Activated naive CD8-positive, alpha-beta T cell treated with anti-CD3 and anti-CD28 coated beads for 36 hours (primary cell): ENCODE measurements around the gene MCM8. TPM values are rescaled to one million over a fixed set of nuclear protein-coding genes. Genes with fewer than 3 reads are reported as not detected.

ENCODE experiments used
- DNase-seq: peaks from one replicate; pipeline ENCODE4 v3.0.0; 2021
- H3K27ac Mint-ChIP-seq: one replicate; pipeline ENCODE4 v1.8.0; 2022; ENCODE audit warnings: mild to moderate bottlenecking, moderate library complexity, mixed read lengths
- H3K27me3 Mint-ChIP-seq: one replicate; pipeline ENCODE4 v1.8.0; 2022; ENCODE audit warnings: mild to moderate bottlenecking, mixed read lengths
- H3K36me3 Mint-ChIP-seq: one replicate; pipeline ENCODE4 v1.8.0; 2021; ENCODE audit warnings: mild to moderate bottlenecking, mixed read lengths
- H3K4me1 Mint-ChIP-seq: one replicate; pipeline ENCODE4 v1.8.0; 2021; ENCODE audit warnings: mixed read lengths
- H3K4me3 Mint-ChIP-seq: one replicate; pipeline ENCODE4 v1.8.0; 2022; ENCODE audit warnings: mild to moderate bottlenecking, moderate library complexity, mixed read lengths
- H3K9me3 Mint-ChIP-seq: one replicate; pipeline ENCODE4 v1.8.0; 2022; ENCODE audit warnings: mixed read lengths
- total RNA-seq, 2 experiments: library from RNA; stranded (reverse); gene quantifications; one replicate each; pipeline ENCODE4 v1.2.3, GENCODE V29; 2021

MCM8 gene
- total RNA-seq, 2 experiments from 2014 or later, result 34.7 to 35.2 TPM

DNA sequence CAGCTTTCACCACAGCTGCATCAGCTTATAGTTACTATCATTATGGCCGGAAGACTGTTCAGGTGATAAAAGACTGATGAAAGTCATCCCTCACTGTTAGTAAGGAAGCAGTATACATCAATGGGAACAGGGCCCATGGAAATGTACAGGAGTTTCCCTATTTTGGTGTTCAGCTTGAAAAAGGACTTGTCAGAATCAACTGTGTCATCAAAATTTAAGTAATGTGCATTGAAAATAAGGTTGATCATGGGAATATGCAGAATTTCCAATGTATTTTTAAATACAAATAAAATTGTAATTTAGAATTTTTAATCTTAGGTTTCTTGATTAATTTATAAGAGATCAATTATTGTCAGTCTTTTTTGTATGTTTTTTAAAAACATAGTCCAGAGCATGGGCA, 86.6 kb downstream of the MCM8 start:
- DNase-seq, result no peak
- no peaks in the 10 kb centered on the region for H3K27me3 Mint-ChIP-seq
- peaks cover 3% of the 10 kb centered on the region for H3K4me1 Mint-ChIP-seq
- H3K9me3 Mint-ChIP-seq, result no peaks in the 10 kb centered on the region
- H3K27ac Mint-ChIP-seq, result no peak overlapping the region
- no peak overlapping the region for H3K4me3 Mint-ChIP-seq
- H3K36me3 Mint-ChIP-seq, result peaks cover 40% of the 10 kb centered on the region

DNA sequence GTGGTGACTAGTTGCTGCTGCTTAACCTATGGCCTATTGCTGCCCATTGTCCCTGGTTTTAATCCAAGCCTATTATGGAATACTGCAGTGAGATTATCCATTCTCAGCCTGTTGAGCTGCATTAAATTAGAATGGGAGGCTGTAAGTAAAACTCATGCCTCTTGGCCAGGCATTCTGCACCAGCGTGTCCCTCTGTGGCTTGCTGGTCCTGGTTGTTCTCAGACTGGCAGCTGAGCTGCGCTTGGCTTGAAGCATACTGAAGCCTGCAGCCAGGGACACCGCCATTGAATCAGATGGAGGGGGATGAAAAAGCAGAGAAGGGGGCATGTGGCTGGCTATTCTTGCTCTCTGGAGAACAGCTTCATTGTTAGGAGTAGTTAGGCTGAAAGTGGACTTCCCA, 87.8 kb downstream of the MCM8 start:
- Mint-ChIP-seq H3K27ac (no peak overlapping the region), H3K4me3 (no peak overlapping the region), H3K9me3 (no peaks in the 10 kb centered on the region), H3K4me1 (peaks cover 3% of the 10 kb centered on the region), H3K27me3 (no peaks in the 10 kb centered on the region), H3K36me3 (peaks cover 38% of the 10 kb centered on the region)
- no peak for DNase-seq

DNA sequence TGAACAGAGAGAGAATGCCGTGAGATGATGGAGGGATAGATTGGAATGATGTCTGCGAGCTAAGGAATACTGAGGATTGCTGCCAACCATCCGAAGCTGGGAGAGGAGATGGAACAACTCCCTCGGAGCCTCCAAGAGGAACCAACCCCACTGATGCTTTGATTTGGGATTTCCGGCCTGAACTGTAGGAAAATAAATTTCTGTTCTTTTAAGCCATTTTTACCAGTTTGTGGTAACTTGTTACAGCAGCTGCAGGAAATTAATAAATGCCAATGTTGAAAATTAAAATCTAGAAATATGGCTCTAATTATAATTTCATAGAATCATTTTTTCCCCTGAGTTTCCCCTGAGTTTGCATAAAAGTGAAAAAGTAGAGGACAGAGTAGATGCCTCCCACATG, 89.3 kb downstream of the MCM8 start:
- no peak for DNase-seq
- H3K27ac Mint-ChIP-seq, result no peak overlapping the region
- no peaks in the 10 kb centered on the region for H3K27me3 Mint-ChIP-seq
- H3K4me1 Mint-ChIP-seq, result no peaks in the 10 kb centered on the region
- H3K4me3 Mint-ChIP-seq, result no peak overlapping the region
- no peaks in the 10 kb centered on the region for H3K9me3 Mint-ChIP-seq
- peaks cover 30% of the 10 kb centered on the region for H3K36me3 Mint-ChIP-seq

DNA sequence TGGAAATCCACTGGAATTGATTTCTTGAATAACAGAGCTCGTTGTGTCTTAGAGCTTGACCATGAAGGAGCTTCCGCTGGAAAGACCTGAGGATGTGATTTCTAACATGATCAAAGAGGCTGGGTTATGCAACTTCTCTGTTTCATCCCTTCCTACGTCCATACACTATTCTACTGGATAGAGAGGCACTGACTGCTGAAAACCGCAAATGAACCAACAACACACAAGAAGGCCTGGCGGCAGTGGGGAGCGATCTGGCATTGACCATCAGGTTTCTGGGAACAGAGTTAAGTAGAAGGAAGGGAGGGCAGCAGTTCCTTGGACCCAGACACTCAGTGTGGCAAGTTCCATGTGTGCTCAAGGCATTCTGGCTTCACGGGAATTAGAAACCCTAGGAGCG, 90.1 kb downstream of the MCM8 start:
- no peaks in the 10 kb centered on the region for H3K27me3 Mint-ChIP-seq
- H3K9me3 Mint-ChIP-seq, result no peaks in the 10 kb centered on the region
- no peaks in the 10 kb centered on the region for H3K4me1 Mint-ChIP-seq
- H3K4me3 Mint-ChIP-seq, result no peak overlapping the region
- no peak for DNase-seq
- peak overlapping the region; percentile 23 for H3K27ac Mint-ChIP-seq
- peaks cover 27% of the 10 kb centered on the region for H3K36me3 Mint-ChIP-seq

DNA sequence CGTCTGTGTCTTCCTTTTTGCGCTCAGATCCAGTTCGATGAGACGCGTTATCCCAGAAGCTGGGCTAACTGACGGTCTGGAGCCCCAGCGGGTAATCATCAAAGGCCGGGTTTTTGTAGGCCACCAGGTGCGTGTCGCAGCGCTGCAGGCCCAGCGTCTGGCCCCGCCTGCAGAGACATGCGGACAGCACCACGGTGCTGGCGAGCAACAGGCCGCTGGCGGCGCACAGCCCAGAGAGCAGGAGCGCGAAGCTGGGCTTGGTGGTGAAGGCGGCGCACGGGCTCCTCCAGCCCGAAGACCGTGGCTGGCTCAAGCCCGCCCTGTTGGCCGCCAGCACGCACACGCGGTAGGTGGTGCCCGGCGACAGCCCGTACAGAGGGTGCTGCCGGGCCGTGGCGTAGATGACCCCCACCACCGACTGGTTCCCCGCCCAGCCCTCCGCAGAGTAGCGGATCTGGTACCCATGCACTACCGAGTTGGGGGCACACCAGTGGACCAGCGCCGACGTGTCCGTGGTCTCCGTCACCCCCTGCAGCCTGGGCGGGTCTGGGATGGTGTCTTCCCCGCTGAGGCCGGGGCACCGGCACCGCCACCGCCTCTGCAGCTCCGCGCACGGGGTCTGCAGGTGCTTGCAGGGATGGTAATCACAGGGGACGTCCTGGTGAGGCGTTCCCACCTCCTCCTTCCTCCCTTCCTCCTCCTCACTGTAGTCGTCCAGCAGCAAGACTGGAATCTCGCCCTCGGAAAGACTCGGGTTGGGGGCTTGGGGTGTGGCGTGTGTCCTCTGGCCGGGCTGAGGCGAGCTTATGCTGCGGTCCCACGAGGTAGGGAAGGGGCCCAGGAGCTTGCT, 90.7 kb downstream of the MCM8 start:
- Mint-ChIP-seq H3K4me1 (no peaks in the 10 kb centered on the region), H3K27ac (no peak overlapping the region), H3K36me3 (peaks cover 27% of the 10 kb centered on the region), H3K4me3 (no peak overlapping the region), H3K27me3 (no peaks in the 10 kb centered on the region), H3K9me3 (no peaks in the 10 kb centered on the region)
- DNase-seq, result no peak

DNA sequence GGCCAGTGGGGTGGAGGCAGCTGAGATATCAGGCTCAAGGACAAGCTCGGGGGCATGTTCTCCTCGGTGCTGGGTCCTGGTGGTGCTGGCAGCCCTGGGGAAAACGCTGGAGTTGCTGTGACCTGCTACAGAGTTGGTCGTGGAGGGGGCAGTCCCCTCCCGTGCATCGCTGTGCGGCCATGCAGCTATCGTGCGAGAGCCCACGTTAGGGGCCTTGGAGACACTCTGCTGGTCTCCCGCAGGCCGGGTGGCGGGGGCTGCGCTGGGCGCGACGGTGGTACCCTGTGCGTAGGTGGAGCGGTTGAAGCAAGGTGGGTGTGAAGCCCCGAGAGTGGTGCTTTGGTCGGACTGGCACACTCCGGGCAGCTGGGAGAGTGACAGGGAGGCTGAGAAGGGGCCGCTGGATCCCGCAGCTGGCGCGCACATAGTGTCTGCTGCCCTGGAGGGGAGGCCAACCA, 91.4 kb downstream of the MCM8 start:
- Mint-ChIP-seq H3K27ac (no peak overlapping the region), H3K4me1 (no peaks in the 10 kb centered on the region), H3K27me3 (no peaks in the 10 kb centered on the region), H3K4me3 (no peak overlapping the region), H3K36me3 (peaks cover 27% of the 10 kb centered on the region), H3K9me3 (no peaks in the 10 kb centered on the region)
- DNase-seq, result no peak

DNA sequence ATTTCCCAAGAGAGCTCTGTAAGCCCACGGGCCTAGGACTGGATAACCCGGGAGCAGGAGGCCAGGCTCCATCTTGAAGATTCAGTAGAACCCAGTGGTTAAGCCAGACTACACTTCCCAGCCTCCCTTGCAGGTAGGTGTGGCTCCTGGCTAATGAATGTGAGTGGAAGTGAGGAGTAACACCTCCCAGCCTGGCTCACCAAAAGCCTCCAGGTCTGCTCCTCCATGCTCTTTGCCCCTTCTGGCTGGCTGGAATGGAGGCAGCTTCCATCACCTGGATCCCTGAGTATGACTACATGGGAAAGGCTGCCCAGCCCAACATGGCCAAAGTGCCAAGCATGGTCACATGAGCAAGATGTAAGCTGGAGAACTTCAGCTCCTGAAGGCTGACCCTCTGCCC, 93.7 kb downstream of the MCM8 start:
- Mint-ChIP-seq H3K27ac (no peak overlapping the region), H3K36me3 (peaks cover 25% of the 10 kb centered on the region), H3K27me3 (no peaks in the 10 kb centered on the region), H3K4me3 (no peak overlapping the region), H3K9me3 (no peaks in the 10 kb centered on the region), H3K4me1 (no peaks in the 10 kb centered on the region)
- DNase-seq, result no peak

DNA sequence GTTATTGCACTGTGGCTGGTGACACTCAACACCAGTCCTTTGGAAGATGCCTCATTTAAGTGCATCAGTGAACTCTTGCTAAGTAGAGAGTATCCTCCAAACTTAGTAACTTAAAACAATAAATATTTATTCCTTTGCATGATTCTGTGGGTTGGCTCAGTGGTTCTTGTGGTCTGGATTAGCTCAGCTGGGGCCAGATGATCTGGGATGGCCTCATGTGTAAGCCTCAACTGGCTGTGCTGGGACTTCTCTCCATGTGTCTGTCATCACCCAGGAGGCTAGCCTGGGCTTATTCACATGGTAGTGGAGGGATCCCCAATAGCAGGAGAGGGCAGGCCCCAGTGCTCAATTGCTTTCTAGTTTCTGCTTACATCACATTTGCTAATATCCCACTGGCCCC, 95.1 kb downstream of the MCM8 start:
- peaks cover 14% of the 10 kb centered on the region for H3K36me3 Mint-ChIP-seq

DNA sequence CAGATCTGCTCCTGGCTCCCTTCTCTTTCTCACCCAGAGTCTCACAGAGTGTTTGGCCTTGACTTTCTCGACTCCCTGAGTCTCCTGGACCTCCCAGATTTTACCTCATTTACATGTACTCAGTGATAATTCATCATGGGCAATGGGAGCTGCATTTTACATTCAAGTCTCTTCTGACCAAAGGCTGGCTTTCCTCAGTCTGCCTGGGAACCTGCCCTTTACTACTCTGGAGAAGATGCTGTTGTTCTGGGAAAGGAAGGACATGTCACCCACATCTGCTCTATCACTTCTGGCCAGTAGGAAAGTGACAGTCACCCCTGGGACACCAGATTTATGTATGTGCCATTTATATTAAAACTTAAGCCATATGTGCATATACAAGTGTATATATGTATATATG, 96.0 kb downstream of the MCM8 start:
- Mint-ChIP-seq H3K9me3 (no peaks in the 10 kb centered on the region), H3K4me3 (no peak overlapping the region), H3K27ac (no peak overlapping the region), H3K27me3 (peaks cover 11% of the 10 kb centered on the region), H3K36me3 (peaks cover 11% of the 10 kb centered on the region), H3K4me1 (no peaks in the 10 kb centered on the region)
- no peak for DNase-seq

More for the DNA sequence above, 95.1 kb downstream of the MCM8 start:
- Mint-ChIP-seq H3K4me1 (no peaks in the 10 kb centered on the region), H3K27ac (no peak overlapping the region), H3K4me3 (no peak overlapping the region), H3K9me3 (no peaks in the 10 kb centered on the region), H3K27me3 (peaks cover 3% of the 10 kb centered on the region)
- no peak for DNase-seq

DNA sequence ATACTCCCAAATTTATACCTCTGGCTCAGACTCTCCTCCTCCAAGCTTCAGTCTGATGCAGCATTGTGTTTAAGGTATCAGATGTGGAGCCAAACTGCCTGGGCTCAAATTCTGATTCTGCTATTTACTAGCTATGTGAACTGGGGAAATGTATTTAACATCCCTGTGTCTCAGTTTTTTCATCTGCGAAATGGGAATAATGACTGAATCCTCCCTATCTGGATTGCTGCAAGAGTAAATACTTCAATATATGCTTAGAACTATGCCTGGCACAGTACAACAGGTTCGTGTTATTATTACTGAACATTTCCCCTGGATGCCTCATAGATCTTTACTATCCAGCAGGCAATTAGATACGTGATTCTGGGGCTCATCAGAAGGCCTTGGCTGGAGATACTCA, 97.9 kb downstream of the MCM8 start:
- H3K36me3 Mint-ChIP-seq, result peaks cover 2% of the 10 kb centered on the region
- no peak for DNase-seq
- no peaks in the 10 kb centered on the region for H3K9me3 Mint-ChIP-seq
- no peak overlapping the region for H3K4me3 Mint-ChIP-seq
- H3K27me3 Mint-ChIP-seq, result peaks cover 25% of the 10 kb centered on the region
- no peak overlapping the region for H3K27ac Mint-ChIP-seq
- peaks cover 4% of the 10 kb centered on the region for H3K4me1 Mint-ChIP-seq

Other genes starting within 250 kb of the MCM8 start
- 1 to 10 TPM; 6.2 to 6.9 TPM for gene SHLD1, start 200.3 kb upstream of the MCM8 start, total RNA-seq
- gene CHGB, start 39.1 kb upstream of the MCM8 start, total RNA-seq, result under 1 TPM; 0.10 to 0.16 TPM
- 10 to 100 TPM; 33.1 to 34.1 TPM for gene TRMT6, start 119 bp upstream of the MCM8 start, total RNA-seq
- 10 to 100 TPM; 55.9 to 58.9 TPM for gene CRLS1, start 55.5 kb downstream of the MCM8 start, total RNA-seq
- not detected for gene LRRN4, start 103.4 kb downstream of the MCM8 start, total RNA-seq
- gene FERMT1, start 172.4 kb downstream of the MCM8 start, total RNA-seq, result under 1 TPM; 0.32 to 0.52 TPM